ENCODE data around the gene TTLL6.
"Not testable (repeated sequence)": the region's sequence is repeated elsewhere in the genome, so short reads cannot be mapped to it uniquely, and the experiment has no call there.

The TTLL6 gene

DNA sequence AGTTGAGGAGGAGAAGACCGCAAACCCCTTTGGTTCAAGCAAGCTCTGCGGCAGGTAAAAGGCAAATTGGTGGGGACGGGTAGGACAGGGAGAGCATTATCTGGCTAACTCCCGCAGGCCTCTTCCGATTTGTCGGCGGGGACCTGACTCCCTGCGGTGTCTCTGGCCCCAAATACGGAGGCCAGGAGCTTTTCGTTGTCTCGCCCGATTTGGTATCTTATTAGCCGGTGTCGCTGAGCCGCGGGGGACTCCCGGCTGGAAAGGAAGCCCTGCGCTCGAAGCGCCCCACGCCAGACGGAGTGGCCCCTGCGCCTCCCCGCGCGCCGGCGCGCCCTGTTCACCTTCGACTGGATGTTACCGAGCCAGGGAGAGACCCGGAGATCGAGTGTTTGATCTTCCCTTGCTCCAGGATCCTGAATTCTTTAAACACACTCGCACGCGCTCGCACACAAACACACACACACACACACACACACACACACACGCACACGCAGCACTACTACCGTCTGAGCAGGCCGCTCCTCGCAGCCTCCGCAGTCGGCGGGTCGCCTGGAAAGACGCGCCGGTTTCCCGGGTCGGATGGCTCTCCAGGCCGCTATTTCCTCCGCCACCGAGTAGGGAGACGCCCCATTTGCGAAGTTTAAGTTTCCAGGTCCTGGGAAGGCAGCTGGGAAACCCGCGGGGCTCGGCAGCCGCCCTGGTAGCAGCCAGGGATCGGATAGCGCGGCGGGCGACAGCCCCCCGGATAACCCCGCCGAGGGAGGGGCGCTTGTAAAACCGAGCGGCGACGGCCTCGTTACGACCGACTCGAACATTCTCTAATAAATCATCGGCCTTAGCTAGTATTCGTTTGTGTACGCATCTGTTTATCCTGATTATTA lies 98.0 kb downstream of the TTLL6 start:
- TF ChIP-seq, protein P1, sequence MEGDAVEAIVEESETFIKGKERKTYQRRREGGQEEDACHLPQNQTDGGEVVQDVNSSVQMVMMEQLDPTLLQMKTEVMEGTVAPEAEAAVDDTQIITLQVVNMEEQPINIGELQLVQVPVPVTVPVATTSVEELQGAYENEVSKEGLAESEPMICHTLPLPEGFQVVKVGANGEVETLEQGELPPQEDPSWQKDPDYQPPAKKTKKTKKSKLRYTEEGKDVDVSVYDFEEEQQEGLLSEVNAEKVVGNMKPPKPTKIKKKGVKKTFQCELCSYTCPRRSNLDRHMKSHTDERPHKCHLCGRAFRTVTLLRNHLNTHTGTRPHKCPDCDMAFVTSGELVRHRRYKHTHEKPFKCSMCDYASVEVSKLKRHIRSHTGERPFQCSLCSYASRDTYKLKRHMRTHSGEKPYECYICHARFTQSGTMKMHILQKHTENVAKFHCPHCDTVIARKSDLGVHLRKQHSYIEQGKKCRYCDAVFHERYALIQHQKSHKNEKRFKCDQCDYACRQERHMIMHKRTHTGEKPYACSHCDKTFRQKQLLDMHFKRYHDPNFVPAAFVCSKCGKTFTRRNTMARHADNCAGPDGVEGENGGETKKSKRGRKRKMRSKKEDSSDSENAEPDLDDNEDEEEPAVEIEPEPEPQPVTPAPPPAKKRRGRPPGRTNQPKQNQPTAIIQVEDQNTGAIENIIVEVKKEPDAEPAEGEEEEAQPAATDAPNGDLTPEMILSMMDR (IDR thresholded peaks at IDR 0.05; ENCODE audit: low read depth, low read length): no peak

DNA sequence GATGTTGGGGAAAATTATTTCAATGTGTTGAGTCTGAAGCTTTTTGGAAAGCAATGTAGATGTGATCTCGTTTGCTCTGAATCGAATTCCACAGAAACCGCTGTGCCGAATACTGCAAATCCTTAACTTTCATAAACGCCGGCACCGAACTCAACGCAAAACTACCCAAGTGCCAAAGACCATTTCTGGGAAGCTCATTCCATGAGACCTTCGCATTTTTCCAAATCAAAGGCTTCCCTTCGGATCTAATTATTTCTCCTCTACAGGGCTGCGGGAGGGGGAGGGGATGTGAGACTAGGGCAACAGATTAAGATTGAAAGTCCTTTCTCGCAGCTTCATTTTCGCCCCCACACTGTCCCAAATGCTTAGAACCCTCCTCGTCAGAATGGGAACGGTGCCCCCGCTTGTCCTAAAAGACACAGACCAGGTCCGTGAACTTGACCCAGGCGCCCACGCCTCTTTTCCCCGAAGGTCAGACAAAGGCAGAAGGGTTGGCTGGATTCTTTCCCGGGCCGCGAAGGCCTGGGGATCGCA lies 98.7 kb downstream of the TTLL6 start:
- TF ChIP-seq, protein P1 (IDR thresholded peaks at IDR 0.05; ENCODE audit: low read depth, low read length): no peak
- no peak overlapping the region for H3K4me3 ChIP-seq (replicated peaks in 1 of 2; ENCODE audit: low read depth in 2 of 2, low read length in 2 of 2)
- DNase-seq (ENCODE audit: low read depth in 2 of 2): no peak

More for the DNA sequence above, 98.0 kb downstream of the TTLL6 start:
- DNase-seq (ENCODE audit: low read depth in 2 of 2): no peak
- no peak overlapping the region for H3K4me3 ChIP-seq (replicated peaks in 1 of 2; ENCODE audit: low read depth in 2 of 2, low read length in 2 of 2)

DNA sequence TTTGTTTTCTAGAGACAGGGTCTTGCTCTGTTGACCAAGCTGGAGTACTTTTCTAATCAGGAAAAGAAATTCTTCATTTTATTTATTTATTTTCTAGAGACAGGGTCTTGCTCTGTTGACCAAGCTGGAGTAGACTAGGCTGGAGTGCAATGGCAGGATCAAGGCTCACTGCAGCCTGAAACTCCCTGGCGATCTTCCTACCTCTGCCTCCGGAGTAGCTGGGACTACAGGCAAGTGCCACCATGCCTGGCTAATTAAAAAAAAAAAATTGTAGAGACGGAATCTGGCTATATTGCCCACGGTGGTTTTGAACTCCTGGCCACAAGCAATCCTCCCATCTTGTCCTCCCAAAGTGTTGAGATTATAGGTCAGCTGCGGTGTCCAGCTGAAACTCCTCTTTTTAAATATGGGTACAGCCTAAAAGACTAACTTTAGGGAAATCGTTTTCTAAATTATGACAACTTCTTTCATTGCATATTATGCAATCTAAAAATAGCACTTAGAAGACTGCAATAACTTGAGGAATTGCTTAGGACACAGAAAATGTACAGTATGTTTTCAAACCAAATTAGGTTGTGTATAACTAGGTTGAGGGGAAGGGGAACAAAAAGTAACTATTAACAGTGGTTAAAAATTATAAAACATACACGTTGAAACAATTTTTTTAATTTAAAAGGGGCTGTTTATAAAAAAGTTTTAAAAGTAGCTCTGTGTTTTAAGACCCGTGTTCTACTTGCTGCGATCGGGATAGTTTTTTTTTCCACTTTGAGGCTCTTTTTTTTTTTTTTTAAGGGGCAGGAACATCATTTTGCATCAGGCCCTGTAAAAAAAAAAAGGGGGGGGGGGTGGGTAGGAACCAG lies 99.4 kb downstream of the TTLL6 start:
- DNase-seq (ENCODE audit: low read depth in 2 of 2): no peak
- no peak overlapping the region for H3K4me3 ChIP-seq (replicated peaks in 1 of 2; ENCODE audit: low read depth in 2 of 2, low read length in 2 of 2)
- TF ChIP-seq, protein P1 (IDR thresholded peaks at IDR 0.05; ENCODE audit: low read depth, low read length): no peak

DNA sequence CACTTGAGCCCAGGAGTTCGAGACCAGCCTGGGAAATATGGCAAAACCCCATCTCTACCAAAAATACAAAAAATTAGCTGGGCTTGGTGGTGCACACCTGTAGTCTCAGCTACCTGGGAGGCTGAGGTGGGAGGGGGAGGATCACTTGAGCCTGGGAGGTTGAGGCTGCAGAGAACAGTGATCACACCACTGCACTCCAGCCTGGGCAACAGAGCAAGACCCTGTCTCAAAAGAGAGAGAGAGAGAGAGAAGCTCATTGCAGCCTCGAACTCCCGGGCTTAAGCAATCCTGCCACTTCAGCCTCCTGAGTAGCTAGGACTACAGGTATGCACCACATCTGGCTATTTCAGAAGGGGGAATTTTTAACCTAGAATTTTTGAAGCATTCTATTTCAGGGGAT lies 100.5 kb downstream of the TTLL6 start:
- not testable (repeated sequence) for H3K4me3 ChIP-seq (replicated peaks in 1 of 2; ENCODE audit: low read depth in 2 of 2, low read length in 2 of 2); DNase-seq (ENCODE audit: low read depth in 2 of 2)

DNA sequence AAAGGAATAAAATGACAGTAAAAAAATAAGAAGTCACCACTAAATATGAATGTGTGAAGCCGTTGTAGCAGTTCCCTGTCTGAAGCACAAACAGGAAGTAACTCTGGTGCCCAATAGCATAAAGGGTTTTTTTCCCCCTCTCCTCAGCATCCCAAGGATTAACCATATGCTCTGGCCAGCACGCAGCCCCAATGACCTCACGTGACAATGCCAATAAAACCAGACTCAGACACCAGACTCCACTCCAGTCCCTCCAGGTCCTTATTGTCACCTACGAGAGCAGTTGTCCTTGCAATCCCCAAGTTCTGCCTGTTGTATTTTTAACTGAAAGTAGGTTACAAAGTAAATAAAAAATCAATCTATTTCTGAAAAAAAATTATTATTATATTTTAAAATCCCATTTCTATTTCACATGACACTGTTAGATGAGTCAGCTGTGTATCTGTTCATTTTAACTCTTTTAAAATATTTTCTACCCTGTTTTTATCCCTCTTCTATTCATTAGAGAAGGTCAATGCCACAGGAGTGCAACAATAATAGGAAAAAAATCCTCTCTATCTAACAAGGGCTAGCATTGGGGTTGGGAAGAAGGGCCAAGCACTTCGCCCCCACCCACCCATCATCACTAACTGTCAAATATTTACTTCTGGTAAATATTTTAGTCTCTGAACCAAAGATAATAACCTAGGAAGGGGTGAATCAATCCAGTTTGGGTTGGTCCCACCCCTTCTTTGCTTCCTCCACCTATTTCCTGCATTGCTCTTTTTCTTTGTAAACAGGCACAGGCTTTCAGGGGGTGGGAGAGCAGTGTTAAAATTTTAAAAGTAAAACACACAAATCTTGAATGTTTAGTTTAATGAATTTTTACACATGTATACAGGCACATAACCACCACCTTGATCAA lies 101.3 kb downstream of the TTLL6 start:
- no peak overlapping the region for H3K4me3 ChIP-seq (replicated peaks in 1 of 2; ENCODE audit: low read depth in 2 of 2, low read length in 2 of 2)
- TF ChIP-seq, protein P1 (IDR thresholded peaks at IDR 0.05; ENCODE audit: low read depth, low read length): no peak
- DNase-seq (ENCODE audit: low read depth in 2 of 2): no peak

Data from cardiac fibroblast (primary cell).